Parathyroid adenoma (tissue), 2 donors: ENCODE results near the gene PILRA.
"Not testable (repeated sequence)": the region's sequence is repeated elsewhere in the genome, so short reads cannot be mapped to it uniquely, and the experiment has no call there.

Experiments used
- H2AFZ ChIP-seq: fragments of 300-600 bp; sonication (generic); one replicate; pipeline ENCODE4 v1.7.0; 2017; ENCODE audit warnings: antibody characterized with exemption, mild to moderate bottlenecking
- H3K27ac ChIP-seq: fragments of 300-600 bp; sonication (generic); one replicate; pipeline ENCODE4 v1.7.0; 2017
- H3K27me3 ChIP-seq: fragments of 300-600 bp; sonication (generic); one replicate; pipeline ENCODE4 v1.7.0; 2017; ENCODE audit warnings: low read length; ENCODE audit not compliant: control insufficient read depth, insufficient read depth
- H3K36me3 ChIP-seq: fragments of 300-600 bp; sonication (generic); one replicate; pipeline ENCODE4 v1.7.0; 2017; ENCODE audit warnings: low read length; ENCODE audit not compliant: control insufficient read depth, insufficient read depth
- H3K4me1 ChIP-seq: fragments of 300-600 bp; sonication (generic); one replicate; pipeline ENCODE4 v1.7.0; 2017; ENCODE audit warnings: control low read depth
- H3K4me2 ChIP-seq: fragments of 300-600 bp; sonication (generic); one replicate; pipeline ENCODE4 v1.7.0; 2017; ENCODE audit warnings: low read length
- H3K4me3 ChIP-seq: fragments of 300-600 bp; sonication (generic); one replicate; pipeline ENCODE4 v1.7.0; 2017; ENCODE audit warnings: low read depth, low read length
- H3K79me2 ChIP-seq: fragments of 300-600 bp; sonication (generic); one replicate; pipeline ENCODE4 v1.7.0; 2017; ENCODE audit warnings: control low read depth
- H3K9ac ChIP-seq: fragments of 300-600 bp; sonication (generic); one replicate; pipeline ENCODE4 v1.7.0; 2017; ENCODE audit warnings: mild to moderate bottlenecking
- H3K9me3 ChIP-seq: fragments of 300-600 bp; sonication (generic); one replicate; pipeline ENCODE4 v1.7.0; 2017; ENCODE audit warnings: low read length; ENCODE audit not compliant: control insufficient read depth
- CTCF ChIP-seq: fragments of 300-600 bp; sonication (generic); IDR thresholded peaks from one replicate; pipeline ENCODE4 v1.7.0; 2017; ENCODE audit warnings: antibody characterized with exemption, mild to moderate bottlenecking
- donor health status: primary hyperparathyroidism.

Gene PILRA

DNA sequence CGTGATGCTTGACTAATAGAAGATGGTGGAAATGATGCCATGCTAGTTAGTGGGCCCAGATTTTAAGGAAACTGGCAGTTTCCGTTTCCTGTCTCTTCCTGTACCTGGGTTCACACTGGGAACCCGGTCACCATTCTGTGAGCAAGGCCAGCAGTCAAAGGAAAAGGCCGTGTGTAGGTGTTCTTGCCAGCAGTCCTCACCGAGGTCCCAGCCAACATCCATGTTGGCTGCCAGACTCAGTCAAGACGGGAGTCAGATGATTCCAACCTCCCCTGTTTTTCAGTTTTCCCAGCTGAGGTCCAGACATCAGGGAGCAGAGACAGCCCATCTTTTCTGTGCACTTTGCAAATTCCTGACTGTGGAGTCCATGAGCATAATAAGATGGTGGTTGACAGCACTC lies 30.5 kb upstream of the PILRA start:
- no peak overlapping the region for H2AFZ ChIP-seq
- H3K79me2 ChIP-seq, result peaks cover 8% of the 10 kb centered on the region
- peaks cover 4% of the 10 kb centered on the region for H3K4me1 ChIP-seq
- no peaks in the 10 kb centered on the region for H3K36me3 ChIP-seq
- TF ChIP-seq CTCF, result no peak
- no peaks in the 10 kb centered on the region for H3K9me3 ChIP-seq
- no peak overlapping the region for H3K4me3 ChIP-seq
- H3K9ac ChIP-seq, result no peak overlapping the region
- no peak overlapping the region for H3K27ac ChIP-seq
- no peak overlapping the region for H3K4me2 ChIP-seq
- H3K27me3 ChIP-seq, result no peaks in the 10 kb centered on the region

- H3K36me3 ChIP-seq, H2AFZ ChIP-seq, H3K4me1 ChIP-seq, H3K9ac ChIP-seq, H3K27me3 ChIP-seq, H3K27ac ChIP-seq, H3K9me3 ChIP-seq, H3K4me3 ChIP-seq, H3K4me2 ChIP-seq: not testable (repeated sequence)
- H3K79me2 ChIP-seq, result peaks cover 11% of the 10 kb centered on the region
Observed at GRCh38 chr7:100344124-100344559, 29.1 kb upstream of the PILRA start.

DNA sequence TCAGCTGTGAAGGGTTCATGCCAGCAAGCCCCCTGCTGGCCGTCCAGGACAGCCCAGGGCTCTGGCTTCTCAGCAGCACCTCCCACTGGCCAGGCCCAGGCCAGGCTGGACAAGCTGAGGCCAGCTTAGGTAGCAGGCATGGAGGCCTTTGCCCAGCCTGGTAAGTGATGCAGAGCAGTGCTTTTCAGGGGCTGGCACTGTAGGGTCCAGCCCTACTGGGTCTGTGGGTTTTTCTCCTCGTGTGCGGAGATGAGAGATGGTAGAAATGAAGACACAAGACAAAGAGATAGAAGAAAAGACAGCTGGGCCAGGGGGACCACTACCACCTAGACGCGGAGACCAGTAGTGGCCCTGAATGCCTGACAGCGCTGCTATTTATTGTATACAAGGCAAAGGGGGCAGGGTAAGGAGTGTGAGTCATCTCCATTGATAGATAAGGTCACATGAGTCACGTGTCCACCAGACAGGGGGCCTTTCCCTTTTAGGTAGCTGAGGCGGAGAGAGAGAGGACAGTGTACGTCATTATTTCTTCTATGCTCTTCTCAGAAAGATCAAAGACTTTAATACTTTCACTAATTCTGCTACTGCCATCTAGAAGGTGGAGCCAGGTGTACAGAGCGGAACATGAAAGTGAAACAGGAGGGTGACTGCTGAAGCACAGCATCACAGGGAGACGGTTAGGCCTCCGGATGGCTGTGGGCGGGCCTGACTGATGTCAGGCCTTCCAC lies 28.6 kb upstream of the PILRA start:
- not testable (repeated sequence) for H2AFZ ChIP-seq, H3K36me3 ChIP-seq, H3K27me3 ChIP-seq, H3K9ac ChIP-seq, H3K4me3 ChIP-seq, H3K4me2 ChIP-seq, H3K9me3 ChIP-seq, H3K4me1 ChIP-seq
- Histone ChIP-seq H3K27ac (peak overlapping the region; percentile 60), H3K79me2 (peaks cover 11% of the 10 kb centered on the region)
- peak; percentile 40 for TF ChIP-seq CTCF

DNA sequence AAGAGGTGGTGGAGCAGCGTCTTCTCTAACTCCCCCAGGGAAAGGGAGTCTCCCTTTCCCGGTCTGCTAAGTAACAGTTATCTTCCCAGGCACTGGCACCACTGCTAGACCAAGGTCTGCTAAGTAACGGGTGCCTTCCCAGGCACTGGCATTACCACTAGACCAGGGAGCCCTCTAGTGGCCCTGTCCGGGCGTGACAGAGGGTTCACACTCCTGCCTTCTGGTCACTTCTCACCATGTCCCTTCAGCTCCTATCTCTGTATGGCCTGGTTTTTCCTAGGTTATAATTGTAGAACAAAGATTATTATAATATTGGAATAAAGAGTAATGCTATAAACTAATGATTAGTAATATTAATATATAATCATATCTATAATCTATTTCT lies 28.0 kb upstream of the PILRA start:
- not testable (repeated sequence) for H3K4me1 ChIP-seq, H3K36me3 ChIP-seq, H3K4me3 ChIP-seq, H3K27me3 ChIP-seq, H3K4me2 ChIP-seq, H3K27ac ChIP-seq, H3K9ac ChIP-seq, H2AFZ ChIP-seq, H3K9me3 ChIP-seq
- H3K79me2 ChIP-seq, result peaks cover 11% of the 10 kb centered on the region

GRCh38 chr7:100346921-100347320 lies 26.4 kb upstream of the PILRA start:
- TF ChIP-seq CTCF, result no peak
- Histone ChIP-seq H3K27me3 (no peaks in the 10 kb centered on the region), H3K9ac (no peak overlapping the region), H2AFZ (no peak overlapping the region), H3K79me2 (peaks cover 13% of the 10 kb centered on the region), H3K27ac (no peak overlapping the region), H3K36me3 (no peaks in the 10 kb centered on the region), H3K4me1 (peaks cover 4% of the 10 kb centered on the region), H3K4me3 (no peak overlapping the region), H3K9me3 (no peaks in the 10 kb centered on the region), H3K4me2 (no peak overlapping the region)

GRCh38 chr7:100348805-100349204 lies 24.5 kb upstream of the PILRA start:
- no peak overlapping the region for H3K4me3 ChIP-seq
- H3K27me3 ChIP-seq, result no peaks in the 10 kb centered on the region
- H3K9me3 ChIP-seq, result no peaks in the 10 kb centered on the region
- H2AFZ ChIP-seq, result no peak overlapping the region
- H3K4me1 ChIP-seq, result peaks cover 4% of the 10 kb centered on the region
- H3K79me2 ChIP-seq, result peaks cover 10% of the 10 kb centered on the region
- no peak for TF ChIP-seq CTCF
- H3K4me2 ChIP-seq, result no peak overlapping the region
- no peak overlapping the region for H3K9ac ChIP-seq
- H3K36me3 ChIP-seq, result no peaks in the 10 kb centered on the region
- no peak overlapping the region for H3K27ac ChIP-seq
